Mononuclear cell (primary cell): ENCODE data around the gene PGLYRP3. TPM values are rescaled to one million over a fixed set of nuclear protein-coding genes. Genes with fewer than 3 reads are reported as not detected.

Experiments
- H3K27me3 ChIP-seq: 2 replicates; pipeline ENCODE4 v1.6.0; 2011; ENCODE audit warnings: low read length, control low read depth; ENCODE audit not compliant: insufficient read depth
- H3K4me1 ChIP-seq: 2 replicates; pipeline ENCODE4 v1.5.1; 2011; ENCODE audit warnings: mild to moderate bottlenecking, low read length, control low read depth; ENCODE audit not compliant: insufficient read depth
- H3K4me3 ChIP-seq: 2 replicates; pipeline ENCODE4 v1.5.1; 2011; ENCODE audit warnings: mild to moderate bottlenecking, low read length, moderate library complexity
- H3K9me3 ChIP-seq: 2 replicates; pipeline ENCODE4 v1.5.1; 2011; ENCODE audit warnings: low read depth, mild to moderate bottlenecking, control low read depth, low read length
- total RNA-seq: library from RNA; depleted of rRNA; stranded (reverse); fragments of >200 nt; gene quantifications from one replicate; pipeline ENCODE4 v1.2.3, GENCODE V29; 2012

The PGLYRP3 gene
- total RNA-seq, 1 donor: not detected

- Histone ChIP-seq H3K4me3 (no peak overlapping the region), H3K4me1 (no peaks in the 10 kb centered on the region), H3K9me3 (no peaks in the 10 kb centered on the region), H3K27me3 (no peaks in the 10 kb centered on the region)
These were observed 5.5 kb downstream of the PGLYRP3 start for GRCh38 chr1:153307221-153307600.

- Histone ChIP-seq H3K4me3 (no peak overlapping the region), H3K9me3 (no peaks in the 10 kb centered on the region), H3K27me3 (no peaks in the 10 kb centered on the region), H3K4me1 (no peaks in the 10 kb centered on the region)
These were observed 6.2 kb downstream of the PGLYRP3 start for GRCh38 chr1:153306303-153307220.

- H3K4me1 ChIP-seq: no peaks in the 10 kb centered on the region
- H3K27me3 ChIP-seq: no peaks in the 10 kb centered on the region
- no peak overlapping the region for H3K4me3 ChIP-seq
- H3K9me3 ChIP-seq: no peaks in the 10 kb centered on the region
These were observed 7.1 kb downstream of the PGLYRP3 start for GRCh38 chr1:153305682-153306081.

DNA sequence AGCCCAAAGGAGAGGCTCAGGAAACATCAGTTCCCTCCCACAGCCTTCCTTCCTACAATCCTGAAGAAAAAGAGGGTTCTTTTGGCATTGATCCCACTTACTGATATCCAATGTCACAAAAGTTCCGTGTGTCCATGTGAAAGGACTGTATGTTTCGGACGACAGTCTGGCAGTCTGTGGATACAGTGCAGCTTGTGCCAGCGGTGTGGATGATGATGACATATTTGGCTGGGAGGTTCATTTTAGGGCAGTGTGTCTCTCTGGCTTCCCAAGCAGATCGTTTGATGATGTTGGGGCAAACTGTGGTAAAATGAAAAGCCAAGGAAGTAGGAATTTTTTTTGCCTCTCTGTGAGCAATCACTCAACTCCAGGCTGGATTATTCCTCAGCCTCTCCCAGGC, 10.4 kb downstream of the PGLYRP3 start:
- Histone ChIP-seq H3K27me3 (no peaks in the 10 kb centered on the region), H3K9me3 (no peaks in the 10 kb centered on the region), H3K4me1 (no peaks in the 10 kb centered on the region), H3K4me3 (no peak overlapping the region)

- Histone ChIP-seq H3K4me1 (peaks cover 21% of the 10 kb centered on the region), H3K27me3 (no peaks in the 10 kb centered on the region), H3K4me3 (no peak overlapping the region), H3K9me3 (no peaks in the 10 kb centered on the region)
These were observed 18.9 kb downstream of the PGLYRP3 start for GRCh38 chr1:153293851-153294250.

DNA sequence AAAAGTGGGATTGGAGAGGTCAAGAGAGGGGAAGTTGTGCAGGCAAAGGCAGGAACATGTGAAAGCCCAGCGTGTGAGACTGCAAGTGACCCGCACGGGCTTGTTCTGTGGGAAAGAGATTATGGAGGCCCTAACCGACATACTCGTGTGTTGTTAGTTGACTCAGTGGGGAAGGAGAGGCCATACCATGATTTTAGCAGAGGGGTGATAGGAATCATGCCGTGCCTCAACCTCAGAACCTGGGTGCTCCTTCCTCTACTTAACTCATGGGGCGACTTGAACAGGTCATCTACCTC, 19.3 kb downstream of the PGLYRP3 start:
- Histone ChIP-seq H3K4me1 (peaks cover 21% of the 10 kb centered on the region), H3K4me3 (no peak overlapping the region), H3K9me3 (no peaks in the 10 kb centered on the region), H3K27me3 (no peaks in the 10 kb centered on the region)

DNA sequence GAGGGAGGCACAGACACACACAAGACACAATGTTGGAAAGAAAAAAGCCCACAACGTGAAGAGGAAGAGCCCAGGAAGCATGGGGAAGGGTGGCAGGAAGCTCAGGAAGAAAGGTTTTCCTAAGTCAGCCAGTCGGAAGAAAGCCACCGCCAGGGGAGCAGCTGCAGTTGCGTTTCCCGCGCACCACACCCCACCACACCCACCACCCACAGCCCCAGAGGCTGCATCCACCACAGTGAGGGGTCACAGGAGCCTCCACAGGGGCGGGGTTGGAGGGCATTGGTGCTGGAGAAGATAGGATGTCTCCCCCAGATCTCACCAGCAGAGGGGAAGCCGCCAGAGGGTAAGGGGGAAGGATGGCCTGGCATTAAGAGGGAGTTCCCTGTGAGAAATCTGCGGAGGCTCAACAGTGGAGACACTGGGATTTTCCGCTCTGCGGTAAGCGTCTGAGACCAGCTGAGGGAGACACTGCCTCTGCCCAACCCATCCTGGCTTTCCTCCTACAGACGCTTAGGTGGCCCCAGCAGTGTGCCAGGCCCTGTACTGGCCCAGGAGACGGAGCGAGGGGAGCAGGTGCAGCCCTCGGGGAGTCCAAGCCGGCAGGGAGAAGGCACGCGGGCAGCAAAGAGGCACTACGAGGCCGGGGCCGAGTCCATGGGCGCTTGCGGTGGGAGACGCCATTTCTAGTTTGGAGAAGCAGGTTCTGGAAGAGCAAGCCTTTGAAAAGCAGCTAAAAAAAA, 19.8 kb downstream of the PGLYRP3 start:
- no peak overlapping the region for H3K4me3 ChIP-seq
- no peaks in the 10 kb centered on the region for H3K27me3 ChIP-seq
- peaks cover 21% of the 10 kb centered on the region for H3K4me1 ChIP-seq
- no peaks in the 10 kb centered on the region for H3K9me3 ChIP-seq

GRCh38 chr1:153292185-153292584, 20.6 kb downstream of the PGLYRP3 start:
- no peaks in the 10 kb centered on the region for H3K9me3 ChIP-seq
- H3K27me3 ChIP-seq: no peaks in the 10 kb centered on the region
- no peak overlapping the region for H3K4me3 ChIP-seq
- peaks cover 21% of the 10 kb centered on the region for H3K4me1 ChIP-seq

- Histone ChIP-seq H3K4me3 (no peak overlapping the region), H3K9me3 (no peaks in the 10 kb centered on the region), H3K4me1 (peaks cover 21% of the 10 kb centered on the region), H3K27me3 (no peaks in the 10 kb centered on the region)
These were observed 21.2 kb downstream of the PGLYRP3 start for GRCh38 chr1:153291514-153291913.

DNA sequence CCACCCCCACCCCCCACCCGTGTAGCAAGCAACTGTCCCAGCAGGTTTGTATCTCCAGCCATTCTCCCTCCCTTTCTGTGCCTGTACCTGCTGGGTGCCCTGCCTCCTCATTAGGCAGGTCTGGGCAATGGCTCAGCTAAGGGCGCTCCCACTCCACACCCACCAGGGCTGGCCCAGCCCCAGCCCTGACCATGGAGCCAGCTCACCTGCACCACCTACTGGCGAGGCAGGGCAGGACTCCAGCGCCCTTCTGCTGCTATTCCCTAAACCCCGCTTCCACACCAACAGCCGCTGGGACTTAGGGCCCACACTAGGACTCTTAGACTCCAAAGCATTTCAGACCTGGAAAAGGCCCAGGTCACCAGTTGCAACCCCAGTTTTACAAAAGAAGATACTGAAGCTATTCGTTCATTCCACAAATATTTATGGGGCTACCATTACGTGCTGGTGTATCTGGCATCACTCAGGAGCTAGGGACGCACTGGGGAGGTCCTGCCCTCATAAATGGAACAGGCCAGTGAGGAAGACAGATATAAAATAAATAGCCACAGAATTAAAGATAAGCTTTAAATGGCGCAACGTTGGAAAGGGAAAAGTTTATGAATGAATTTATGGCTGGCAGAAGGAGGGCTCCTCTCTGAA, 24.0 kb downstream of the PGLYRP3 start:
- Histone ChIP-seq H3K9me3 (no peaks in the 10 kb centered on the region), H3K4me1 (peaks cover 11% of the 10 kb centered on the region), H3K4me3 (no peak overlapping the region), H3K27me3 (peaks cover under 1% of the 10 kb centered on the region)

DNA sequence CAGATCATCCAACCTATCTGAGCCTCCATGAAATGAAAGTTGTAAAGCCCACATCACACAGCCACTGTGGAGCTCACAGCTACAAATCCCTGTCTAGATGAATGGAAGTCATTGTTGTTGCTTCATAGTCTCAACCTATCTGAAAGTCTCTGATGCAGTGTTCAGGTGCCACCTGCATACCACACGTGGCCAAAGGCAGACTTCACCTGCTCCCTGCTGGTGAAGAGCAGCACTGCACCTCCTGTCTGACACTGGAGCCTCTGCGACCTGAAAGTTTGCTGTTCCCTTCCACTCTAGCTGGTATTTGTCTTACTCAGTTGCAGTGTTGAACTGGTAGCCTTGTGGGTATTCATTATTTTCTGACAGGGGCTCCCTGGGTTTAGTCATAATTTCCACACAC, 34.9 kb downstream of the PGLYRP3 start:
- no peaks in the 10 kb centered on the region for H3K4me1 ChIP-seq
- H3K4me3 ChIP-seq: no peak overlapping the region
- no peaks in the 10 kb centered on the region for H3K9me3 ChIP-seq
- peaks cover 6% of the 10 kb centered on the region for H3K27me3 ChIP-seq

- H3K27me3 ChIP-seq: peaks cover 27% of the 10 kb centered on the region
- no peaks in the 10 kb centered on the region for H3K9me3 ChIP-seq
- no peak overlapping the region for H3K4me3 ChIP-seq
- no peaks in the 10 kb centered on the region for H3K4me1 ChIP-seq
These were observed 40.6 kb downstream of the PGLYRP3 start for GRCh38 chr1:153272186-153272585.

GRCh38 chr1:153271711-153272110, 41.0 kb downstream of the PGLYRP3 start:
- no peaks in the 10 kb centered on the region for H3K9me3 ChIP-seq
- H3K4me1 ChIP-seq: no peaks in the 10 kb centered on the region
- no peak overlapping the region for H3K4me3 ChIP-seq
- peaks cover 27% of the 10 kb centered on the region for H3K27me3 ChIP-seq

GRCh38 chr1:153265457-153265856, 47.3 kb downstream of the PGLYRP3 start:
- no peaks in the 10 kb centered on the region for H3K9me3 ChIP-seq
- no peak overlapping the region for H3K4me3 ChIP-seq
- peaks cover 69% of the 10 kb centered on the region for H3K27me3 ChIP-seq
- H3K4me1 ChIP-seq: peaks cover 22% of the 10 kb centered on the region

- no peaks in the 10 kb centered on the region for H3K9me3 ChIP-seq
- H3K27me3 ChIP-seq: peaks cover 71% of the 10 kb centered on the region
- no peak overlapping the region for H3K4me3 ChIP-seq
- H3K4me1 ChIP-seq: peaks cover 25% of the 10 kb centered on the region
These were observed 50.1 kb downstream of the PGLYRP3 start for GRCh38 chr1:153262462-153263157.
